ENCODE data around the gene EAPP. TPM values are rescaled to one million over a fixed set of nuclear protein-coding genes. Genes with fewer than 3 reads are reported as not detected.

Gene EAPP
- total and polyA plus RNA-seq, 10 of the 15 experiments (the other 5 are each of a cell fraction or from before 2014, with no cell fraction given), result 23.5 to 94.6 (median 44.7) TPM

DNA sequence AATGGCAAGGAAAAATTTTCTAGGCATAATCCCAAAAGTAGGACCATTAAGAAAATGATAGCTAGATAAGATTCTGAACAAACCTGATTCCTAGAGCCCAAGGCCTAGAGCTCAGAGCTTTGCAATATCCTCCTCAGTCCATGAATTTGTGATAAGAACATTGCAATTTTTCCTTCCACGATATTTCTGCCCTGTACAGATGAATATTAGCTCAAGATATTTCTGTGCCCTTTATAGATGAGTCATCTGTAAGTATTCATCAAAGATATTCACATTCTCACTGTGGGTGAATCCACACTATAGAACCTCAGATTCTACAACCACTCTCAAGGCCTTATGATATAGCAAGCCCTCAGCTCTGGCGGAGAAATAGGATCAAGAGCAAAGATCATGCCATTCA is 37.5 kb downstream of the EAPP start:
- no peak for DNase-seq (ENCODE audit: low read depth, low spot score)
- H2AFZ ChIP-seq (ENCODE audit: control insufficient read depth, low read depth, low read length), result no peak overlapping the region
- 50% methylated on average over 2 of the region's 2 CpGs for WGBS (ENCODE audit: insufficient coverage, insufficient replicate concordance, low lambda C conversion rate, missing lambda C conversion rate)

More for the DNA sequence above, 37.5 kb downstream of the EAPP start:
- Histone ChIP-seq H3K79me2 (ENCODE audit: control insufficient read depth, insufficient read depth, low read length) (no peaks in the 10 kb centered on the region), H3K36me3 (ENCODE audit: control insufficient read depth in 2 of 2, insufficient read depth in 2 of 2, low read length in 1 of 2) (no peaks in the 10 kb centered on the region), H3K4me3 (no peak overlapping the region), H4K20me1 (ENCODE audit: control insufficient read depth, insufficient read depth) (no peaks in the 10 kb centered on the region), H3K27me3 (replicated peaks in 1 of 2; ENCODE audit: control insufficient read depth in 2 of 2, insufficient read depth in 2 of 2, low read length in 1 of 2) (no peaks in the 10 kb centered on the region), H3K9me3 (replicated peaks; ENCODE audit: control insufficient read depth, insufficient read depth, low read length) (no peaks in the 10 kb centered on the region), H3K4me1 (ENCODE audit: control insufficient read depth, insufficient read depth, low read length) (no peaks in the 10 kb centered on the region), H3K27ac (ENCODE audit: control insufficient read depth, insufficient read depth) (no peak overlapping the region), H3K9ac (ENCODE audit: control insufficient read depth, insufficient read depth, low read length) (no peak overlapping the region), H3K4me2 (ENCODE audit: control insufficient read depth, insufficient read depth) (no peak overlapping the region)
- ChIA-PET POLR2A (no interaction called here), CTCF (interaction anchor here (0.7 to 3.7 kb wide), 3 partner anchors 170 to 765 kb away, joined by 3 to 14 read pairs (median 4); no protein-coding TSS in a partner anchor), SMC1A (ENCODE audit: uncharacterized antibody, unreplicated experiment) (no interaction called here), RAD21 (ENCODE audit: unreplicated experiment) (no interaction called here)
- intact Hi-C loops (cut with micrococcal nuclease; ENCODE audit: unreplicated experiment) (no loop called here), in situ Hi-C loops (cut with MboI) (no loop called here)
- ATAC-seq (no peak), FAIRE-seq (no peak)
- no TSS peak for BruUV-seq (replicated peaks)
- no peak for TF ChIP-seq SREBF1 (IDR thresholded peaks at IDR 0.05; ENCODE audit: low read length)
- no peak for TF ChIP-seq PBX3 (IDR thresholded peaks at IDR 0.05; ENCODE audit: insufficient replicate concordance, low read depth, low read length)
- TF ChIP-seq NR2F1 (conservative IDR thresholded peaks at IDR 0.05), result no peak
- TF ChIP-seq NR2C1 (IDR thresholded peaks at IDR 0.05), result no peak
- TF ChIP-seq, protein P1, sequence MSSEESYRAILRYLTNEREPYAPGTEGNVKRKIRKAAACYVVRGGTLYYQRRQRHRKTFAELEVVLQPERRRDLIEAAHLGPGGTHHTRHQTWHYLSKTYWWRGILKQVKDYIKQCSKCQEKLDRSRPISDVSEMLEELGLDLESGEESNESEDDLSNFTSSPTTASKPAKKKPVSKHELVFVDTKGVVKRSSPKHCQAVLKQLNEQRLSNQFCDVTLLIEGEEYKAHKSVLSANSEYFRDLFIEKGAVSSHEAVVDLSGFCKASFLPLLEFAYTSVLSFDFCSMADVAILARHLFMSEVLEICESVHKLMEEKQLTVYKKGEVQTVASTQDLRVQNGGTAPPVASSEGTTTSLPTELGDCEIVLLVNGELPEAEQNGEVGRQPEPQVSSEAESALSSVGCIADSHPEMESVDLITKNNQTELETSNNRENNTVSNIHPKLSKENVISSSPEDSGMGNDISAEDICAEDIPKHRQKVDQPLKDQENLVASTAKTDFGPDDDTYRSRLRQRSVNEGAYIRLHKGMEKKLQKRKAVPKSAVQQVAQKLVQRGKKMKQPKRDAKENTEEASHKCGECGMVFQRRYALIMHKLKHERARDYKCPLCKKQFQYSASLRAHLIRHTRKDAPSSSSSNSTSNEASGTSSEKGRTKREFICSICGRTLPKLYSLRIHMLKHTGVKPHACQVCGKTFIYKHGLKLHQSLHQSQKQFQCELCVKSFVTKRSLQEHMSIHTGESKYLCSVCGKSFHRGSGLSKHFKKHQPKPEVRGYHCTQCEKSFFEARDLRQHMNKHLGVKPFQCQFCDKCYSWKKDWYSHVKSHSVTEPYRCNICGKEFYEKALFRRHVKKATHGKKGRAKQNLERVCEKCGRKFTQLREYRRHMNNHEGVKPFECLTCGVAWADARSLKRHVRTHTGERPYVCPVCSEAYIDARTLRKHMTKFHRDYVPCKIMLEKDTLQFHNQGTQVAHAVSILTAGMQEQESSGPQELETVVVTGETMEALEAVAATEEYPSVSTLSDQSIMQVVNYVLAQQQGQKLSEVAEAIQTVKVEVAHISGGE (CRISPR knock-in tag; IDR thresholded peaks at IDR 0.05), result no peak
- TF ChIP-seq RELB (IDR thresholded peaks at IDR 0.05; ENCODE audit: low read depth), result no peak
- TF ChIP-seq POLR2AphosphoS5 (IDR thresholded peaks at IDR 0.05; ENCODE audit: low read length), result no peak
